PC-3 (cell line): ENCODE results near the gene TPGS1. TPM values are rescaled to one million over a fixed set of nuclear protein-coding genes. Genes with fewer than 3 reads are reported as not detected.

Experiments used
- ATAC-seq: fragments of 200-7000 bp; cut with Tn5 transposase; 2 replicates; pipeline ENCODE4 v1.9.1; 2020; ENCODE audit warnings: mild to moderate bottlenecking, moderate library complexity
- BruUV-seq: library from RNA; stranded (reverse); fragments of 400-500 nt; replicated peaks from 2 replicates; lab custom pipeline; 2021; lab: Mats Ljungman, UMichigan
- CTCF ChIA-PET: fragments of 300-600 bp; sonication (Branson Sonifier 250); formaldehyde crosslinking; loops from one replicate; lab custom pipeline; 2022; ENCODE audit warnings: antibody characterized with exemption; lab: Charles Lee
- POLR2A ChIA-PET: fragments of 300-600 bp; sonication (Branson Sonifier 250); formaldehyde crosslinking; loops from one replicate; lab custom pipeline; 2022; ENCODE audit warnings: antibody characterized with exemption; ENCODE audit not compliant: unreplicated experiment; lab: Charles Lee
- DNase-seq: peaks from one replicate; pipeline ENCODE4 v3.0.0-alpha.2; 2015
- H2AFZ ChIP-seq: fragments of 300-600 bp; sonication (generic); 2 replicates; pipeline ENCODE4 v1.6.0; 2016; ENCODE audit warnings: antibody characterized with exemption, low read length
- H3F3A ChIP-seq: fragments of 300-600 bp; sonication (generic); one replicate; pipeline ENCODE4 v1.6.0; 2017; ENCODE audit warnings: antibody characterized with exemption, low read length, control low read depth, mild to moderate bottlenecking; ENCODE audit not compliant: unreplicated experiment
- H3K27ac ChIP-seq: fragments of 300-600 bp; sonication (generic); 2 replicates; pipeline ENCODE4 v1.5.1; 2016; ENCODE audit warnings: mild to moderate bottlenecking, low read length
- H3K27me3 ChIP-seq: fragments of 300-600 bp; sonication (generic); 2 replicates; pipeline ENCODE4 v1.6.1; 2016; ENCODE audit warnings: low read length, mixed read lengths
- H3K36me3 ChIP-seq: fragments of 300-600 bp; sonication (generic); 2 replicates; pipeline ENCODE4 v1.6.1; 2016; ENCODE audit warnings: low read depth, mixed run types, low read length, mixed read lengths
- H3K4me1 ChIP-seq: fragments of 300-600 bp; sonication (generic); 2 replicates; pipeline ENCODE4 v1.5.1; 2016; ENCODE audit warnings: low read length; ENCODE audit not compliant: insufficient read depth
- H3K4me2 ChIP-seq: fragments of 300-600 bp; sonication (generic); 2 replicates; pipeline ENCODE4 v1.6.0; 2016; ENCODE audit warnings: low read length
- H3K4me3 ChIP-seq: fragments of 300-600 bp; sonication (generic); 2 replicates; pipeline ENCODE4 v1.5.1; 2016; ENCODE audit warnings: mild to moderate bottlenecking, low read length, mixed read lengths
- H3K79me2 ChIP-seq: fragments of 300-600 bp; sonication (generic); 2 replicates; pipeline ENCODE4 v1.6.1; 2017; ENCODE audit warnings: low read length, mixed read lengths
- H3K9ac ChIP-seq: fragments of 300-600 bp; sonication (generic); 2 replicates; pipeline ENCODE4 v1.6.0; 2016; ENCODE audit warnings: mild to moderate bottlenecking, low read length
- H3K9me2 ChIP-seq: fragments of 300-600 bp; sonication (generic); replicated peaks from 2 replicates; pipeline ENCODE4 v1.6.1; 2016; ENCODE audit warnings: mixed run types, low read length, mixed read lengths
- H3K9me3 ChIP-seq: fragments of 300-600 bp; sonication (generic); 2 replicates; pipeline ENCODE4 v1.6.1; 2016; ENCODE audit warnings: low read length, mixed read lengths
- H4K20me1 ChIP-seq: fragments of 300-600 bp; sonication (generic); 2 replicates; pipeline ENCODE4 v1.6.1; 2016; ENCODE audit warnings: low read length, mixed read lengths
- EZH2 ChIP-seq: fragments of 300-600 bp; sonication (generic); IDR thresholded peaks from one replicate; pipeline ENCODE4 v1.6.1; 2017; ENCODE audit warnings: antibody characterized with exemption, mild to moderate bottlenecking, low read length; ENCODE audit not compliant: unreplicated experiment
- EZH2phosphoT487 ChIP-seq: fragments of 300-600 bp; sonication (generic); IDR thresholded peaks from 2 replicates; pipeline ENCODE4 v1.6.1; 2018; ENCODE audit warnings: mild to moderate bottlenecking, antibody characterized with exemption, low read length, borderline replicate concordance
- intact Hi-C: fragments of 100-400 bp; cut with micrococcal nuclease; formaldehyde crosslinking; loops from 2 replicates; pipeline ENCODE4 v1.9.0; 2023
- total RNA-seq: library from RNA; depleted of rRNA; stranded (reverse); fragments of >200 nt; gene quantifications from 2 replicates; pipeline ENCODE4 v1.2.3, GENCODE V29; 2014
- TF ChIP-seq, protein P1 (sequence below): fragments of 300-600 bp; sonication (generic); conservative IDR thresholded peaks from 2 replicates; pipeline ENCODE4 v1.5.1; 2017; ENCODE audit warnings: antibody characterized with exemption, low read depth, mild to moderate bottlenecking, low read length

TPGS1 gene
- total RNA-seq, 1 experiment from 2014 or later: 28.5 TPM

DNA sequence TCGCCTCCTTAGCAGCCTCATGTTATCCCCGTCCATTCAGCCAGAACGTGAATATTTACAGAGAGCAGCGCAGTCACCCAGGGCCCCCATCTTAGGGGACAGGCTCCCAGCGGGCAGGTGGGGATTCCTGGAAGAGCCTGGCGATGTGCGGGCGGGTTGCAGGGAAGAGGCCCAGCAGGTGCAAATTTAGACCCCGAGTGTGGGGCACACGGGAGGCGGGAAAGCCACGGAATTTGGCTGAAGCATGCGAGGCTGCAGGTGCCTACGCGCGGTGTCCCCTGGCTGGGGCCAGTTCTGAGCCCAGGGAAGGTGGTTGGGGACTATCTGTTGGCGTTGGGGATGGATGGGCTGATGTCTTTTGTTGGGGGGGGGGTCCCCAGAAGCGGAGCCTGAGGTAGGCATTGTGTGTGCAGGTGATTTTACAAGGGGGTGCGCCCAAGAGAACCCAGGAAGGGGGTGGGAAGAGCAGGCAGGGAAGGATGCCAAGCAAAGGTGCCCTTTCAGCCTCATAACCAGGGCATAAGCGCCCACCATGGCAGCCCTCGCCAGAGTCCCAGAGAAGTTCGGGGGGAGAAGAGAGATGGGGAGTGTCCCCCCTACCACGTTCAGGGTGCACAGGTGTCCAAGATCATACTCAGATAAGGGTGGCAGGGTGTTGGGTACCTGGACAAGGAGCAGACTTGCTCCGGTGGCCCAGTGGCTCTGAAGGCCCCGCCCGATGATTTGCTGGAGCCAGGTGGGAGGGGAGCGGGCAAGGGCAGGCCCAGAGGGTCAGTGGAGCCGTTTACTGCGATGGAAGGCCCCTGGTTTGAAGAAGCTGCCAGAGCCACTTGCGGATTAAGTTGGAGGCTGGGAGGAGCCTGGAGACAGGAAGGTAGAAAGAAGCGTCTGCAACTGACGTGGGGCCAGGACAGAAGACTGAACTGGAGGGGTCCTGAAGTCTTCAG, 1.2 kb downstream of the TPGS1 start:
- H2AFZ ChIP-seq: peak overlapping the region; percentile 46
- POLR2A ChIA-PET: no interaction called here
- ATAC-seq (no peak), DNase-seq (no peak)
- H3K9me3 ChIP-seq: no peaks in the 10 kb centered on the region
- no peaks in the 10 kb centered on the region for H3K27me3 ChIP-seq
- peak overlapping the region; percentile 99 for H3K4me3 ChIP-seq
- CTCF ChIA-PET: no interaction called here
- intact Hi-C loops: no loop called here
- no peaks in the 10 kb centered on the region for H3F3A ChIP-seq
- H3K79me2 ChIP-seq: peaks cover 11% of the 10 kb centered on the region
- H3K4me2 ChIP-seq: peak overlapping the region; percentile 91
- TF ChIP-seq, protein P1, sequence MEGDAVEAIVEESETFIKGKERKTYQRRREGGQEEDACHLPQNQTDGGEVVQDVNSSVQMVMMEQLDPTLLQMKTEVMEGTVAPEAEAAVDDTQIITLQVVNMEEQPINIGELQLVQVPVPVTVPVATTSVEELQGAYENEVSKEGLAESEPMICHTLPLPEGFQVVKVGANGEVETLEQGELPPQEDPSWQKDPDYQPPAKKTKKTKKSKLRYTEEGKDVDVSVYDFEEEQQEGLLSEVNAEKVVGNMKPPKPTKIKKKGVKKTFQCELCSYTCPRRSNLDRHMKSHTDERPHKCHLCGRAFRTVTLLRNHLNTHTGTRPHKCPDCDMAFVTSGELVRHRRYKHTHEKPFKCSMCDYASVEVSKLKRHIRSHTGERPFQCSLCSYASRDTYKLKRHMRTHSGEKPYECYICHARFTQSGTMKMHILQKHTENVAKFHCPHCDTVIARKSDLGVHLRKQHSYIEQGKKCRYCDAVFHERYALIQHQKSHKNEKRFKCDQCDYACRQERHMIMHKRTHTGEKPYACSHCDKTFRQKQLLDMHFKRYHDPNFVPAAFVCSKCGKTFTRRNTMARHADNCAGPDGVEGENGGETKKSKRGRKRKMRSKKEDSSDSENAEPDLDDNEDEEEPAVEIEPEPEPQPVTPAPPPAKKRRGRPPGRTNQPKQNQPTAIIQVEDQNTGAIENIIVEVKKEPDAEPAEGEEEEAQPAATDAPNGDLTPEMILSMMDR: no peak
- TF ChIP-seq EZH2phosphoT487: no peak
- no peak for TF ChIP-seq EZH2
- H3K4me1 ChIP-seq: peaks cover 10% of the 10 kb centered on the region; the same call in 1 of the 2 replicates
- no peaks in the 10 kb centered on the region; the same call in 1 of the 2 replicates for H3K36me3 ChIP-seq
- H3K9ac ChIP-seq: peak overlapping the region; percentile 89; the same call in 1 of the 2 replicates
- TSS peak; percentile 72 for BruUV-seq
- no peaks in the 10 kb centered on the region for H3K9me2 ChIP-seq
- no peaks in the 10 kb centered on the region for H4K20me1 ChIP-seq
- no peak overlapping the region for H3K27ac ChIP-seq

DNA sequence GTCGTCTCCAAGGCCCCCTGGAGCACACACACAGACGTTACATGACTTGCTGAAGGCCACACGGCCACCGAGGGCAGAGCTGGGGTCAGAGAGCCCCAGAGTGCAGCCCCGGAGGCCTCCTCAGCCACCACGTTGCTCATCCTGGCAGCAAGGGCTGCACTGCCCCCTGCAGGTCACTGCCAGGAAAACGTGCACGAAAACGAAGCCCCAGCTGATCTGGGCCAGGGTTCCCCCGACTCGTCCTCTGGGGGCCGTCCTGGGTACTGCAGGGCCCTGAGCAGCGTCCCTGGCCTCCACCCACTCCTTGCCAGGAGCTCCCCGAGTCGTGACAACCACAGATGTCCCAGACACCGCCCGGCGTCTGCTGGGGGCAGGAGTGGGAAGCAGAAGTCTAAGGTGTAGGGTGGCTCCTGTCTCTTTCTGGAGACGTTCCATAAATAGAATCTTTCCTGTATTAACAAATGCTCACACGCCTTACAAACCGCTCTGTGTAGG, 3.4 kb downstream of the TPGS1 start:
- BruUV-seq: no TSS peak
- intact Hi-C loops: no loop called here
- DNase-seq: peak; percentile 82
- CTCF ChIA-PET: interaction anchor here (0.5 kb wide), 1 partner anchor 593 kb away, joined by 15 read pairs; no protein-coding TSS in a partner anchor
- H3K4me3 ChIP-seq: no peak overlapping the region
- H3K79me2 ChIP-seq: peaks cover 11% of the 10 kb centered on the region
- peak; percentile 5; the same call in 1 of the 2 replicates for ATAC-seq
- H2AFZ ChIP-seq: no peak overlapping the region
- H3K4me2 ChIP-seq: no peak overlapping the region
- no peaks in the 10 kb centered on the region; the same call in 1 of the 2 replicates for H3K36me3 ChIP-seq
- POLR2A ChIA-PET: no interaction called here
- H3K9me2 ChIP-seq: no peaks in the 10 kb centered on the region
- H4K20me1 ChIP-seq: no peaks in the 10 kb centered on the region
- H3K9me3 ChIP-seq: no peaks in the 10 kb centered on the region
- H3K9ac ChIP-seq: no peak overlapping the region
- no peaks in the 10 kb centered on the region for H3F3A ChIP-seq
- TF ChIP-seq EZH2 (no peak), EZH2phosphoT487 (no peak)
- TF ChIP-seq, protein P1: peak; percentile 93
- H3K4me1 ChIP-seq: peaks cover 10% of the 10 kb centered on the region; the same call in 1 of the 2 replicates
- no peaks in the 10 kb centered on the region for H3K27me3 ChIP-seq
- H3K27ac ChIP-seq: no peak overlapping the region
